ENCODE results near the gene CUX1.
"Not testable (repeated sequence)": the region's sequence is repeated elsewhere in the genome, so short reads cannot be mapped to it uniquely, and the experiment has no call there.

Gene CUX1

DNA sequence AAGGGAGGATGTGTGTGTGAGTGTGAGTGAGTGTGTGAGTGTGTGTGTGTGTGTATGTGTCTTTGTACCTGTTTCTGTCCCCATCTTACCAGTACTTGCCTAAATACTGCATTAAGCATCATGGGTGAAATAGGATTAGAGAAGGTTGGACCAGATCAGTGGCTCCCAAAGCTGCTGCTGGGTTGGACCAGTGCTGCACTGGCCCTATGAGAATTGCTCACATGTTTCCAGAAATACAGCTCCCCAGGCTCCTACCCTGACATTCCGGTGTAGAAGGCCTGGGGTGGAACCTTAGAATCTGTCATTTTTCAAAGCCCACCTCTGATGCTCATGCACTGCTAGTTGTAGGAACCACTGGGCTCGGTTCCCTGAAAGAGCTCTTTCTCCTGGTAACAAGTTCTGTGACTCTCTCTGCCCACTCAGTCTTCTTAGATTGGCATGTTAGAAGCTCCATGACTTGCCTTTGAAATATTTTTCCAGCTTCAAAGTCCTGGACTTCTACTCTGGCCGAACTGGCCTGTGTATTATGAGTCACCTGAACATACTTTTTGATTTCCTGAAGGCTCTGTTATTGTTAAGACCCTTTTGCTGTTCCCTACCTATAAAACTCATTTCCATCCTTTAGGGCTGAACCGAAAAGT is 224.7 kb downstream of the CUX1 start:
- Histone ChIP-seq H3K4me1 (ENCODE audit: control insufficient read depth in 1 of 2, insufficient read depth in 2 of 2, low read length in 2 of 2) (peaks cover 8 to 17% of the 10 kb centered on the region in 2 donors), H3K27me3 (ENCODE audit: low read depth, low read length) (no peaks in the 10 kb centered on the region), H3K27ac (ENCODE audit: low read length) (no peak overlapping the region), H3K9me3 (ENCODE audit: control insufficient read depth in 1 of 2, low read length in 2 of 2) (no peaks in the 10 kb centered on the region), H3K36me3 (ENCODE audit: control insufficient read depth in 1 of 2, insufficient read depth in 2 of 2, low read length in 2 of 2) (no peaks in the 10 kb centered on the region), H3K4me3 (ENCODE audit: low read depth in 1 of 2, low read length in 2 of 2) (no peak overlapping the region)

DNA sequence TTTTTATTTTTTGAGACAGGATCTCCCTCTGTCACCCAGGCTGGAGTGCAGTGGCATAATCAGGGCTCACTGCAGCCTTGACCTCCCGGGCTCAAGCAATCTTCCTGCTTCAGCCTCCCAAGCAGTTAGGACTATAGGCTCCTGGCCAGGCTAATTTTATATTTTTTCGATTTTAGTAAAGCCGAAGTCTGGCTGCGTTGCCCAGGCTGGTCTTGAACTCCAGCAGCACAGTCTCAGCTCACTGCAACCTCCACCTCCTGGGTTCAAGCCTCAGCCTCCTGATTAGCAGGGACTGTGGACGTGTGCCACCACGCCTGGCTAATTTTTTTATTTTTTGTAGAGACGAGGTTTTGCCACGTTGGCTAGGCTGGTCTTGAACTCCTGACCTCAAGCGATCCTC is 225.4 kb downstream of the CUX1 start:
- not testable (repeated sequence) for H3K27me3 ChIP-seq (ENCODE audit: low read depth, low read length); H3K4me3 ChIP-seq (ENCODE audit: low read depth in 1 of 2, low read length in 2 of 2); H3K27ac ChIP-seq (ENCODE audit: low read length); H3K36me3 ChIP-seq (ENCODE audit: control insufficient read depth in 1 of 2, insufficient read depth in 2 of 2, low read length in 2 of 2); H3K9me3 ChIP-seq (ENCODE audit: control insufficient read depth in 1 of 2, low read length in 2 of 2)
- H3K4me1 ChIP-seq (ENCODE audit: control insufficient read depth in 1 of 2, insufficient read depth in 2 of 2, low read length in 2 of 2): peaks cover 8 to 17% of the 10 kb centered on the region in 2 donors

DNA sequence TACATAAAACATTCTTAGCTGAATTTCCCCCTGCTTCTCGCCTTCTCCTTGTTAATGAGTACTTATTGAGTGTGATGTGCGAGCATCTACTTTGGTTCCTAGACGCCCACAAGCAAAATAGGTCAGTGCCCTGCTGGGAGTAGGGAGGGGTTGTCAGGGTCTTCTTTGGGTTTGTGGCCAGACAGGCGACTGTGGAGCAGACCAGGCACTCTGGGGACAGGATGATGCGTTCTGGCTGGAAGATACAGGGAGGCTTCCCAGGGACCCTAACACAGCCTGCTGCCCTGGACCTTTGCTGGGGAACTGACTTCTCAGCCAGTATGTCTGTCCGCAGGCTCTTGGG is 227.2 kb downstream of the CUX1 start:
- no peaks in the 10 kb centered on the region for H3K27me3 ChIP-seq (ENCODE audit: low read depth, low read length)
- H3K9me3 ChIP-seq (ENCODE audit: control insufficient read depth in 1 of 2, low read length in 2 of 2): no peaks in the 10 kb centered on the region
- H3K27ac ChIP-seq (ENCODE audit: low read length): no peak overlapping the region
- no peaks in the 10 kb centered on the region for H3K36me3 ChIP-seq (ENCODE audit: control insufficient read depth in 1 of 2, insufficient read depth in 2 of 2, low read length in 2 of 2)
- peaks cover 8 to 17% of the 10 kb centered on the region in 2 donors for H3K4me1 ChIP-seq (ENCODE audit: control insufficient read depth in 1 of 2, insufficient read depth in 2 of 2, low read length in 2 of 2)
- peak overlapping the region in 1 of 2 donors; percentile 30 for H3K4me3 ChIP-seq (ENCODE audit: low read depth in 1 of 2, low read length in 2 of 2)

DNA sequence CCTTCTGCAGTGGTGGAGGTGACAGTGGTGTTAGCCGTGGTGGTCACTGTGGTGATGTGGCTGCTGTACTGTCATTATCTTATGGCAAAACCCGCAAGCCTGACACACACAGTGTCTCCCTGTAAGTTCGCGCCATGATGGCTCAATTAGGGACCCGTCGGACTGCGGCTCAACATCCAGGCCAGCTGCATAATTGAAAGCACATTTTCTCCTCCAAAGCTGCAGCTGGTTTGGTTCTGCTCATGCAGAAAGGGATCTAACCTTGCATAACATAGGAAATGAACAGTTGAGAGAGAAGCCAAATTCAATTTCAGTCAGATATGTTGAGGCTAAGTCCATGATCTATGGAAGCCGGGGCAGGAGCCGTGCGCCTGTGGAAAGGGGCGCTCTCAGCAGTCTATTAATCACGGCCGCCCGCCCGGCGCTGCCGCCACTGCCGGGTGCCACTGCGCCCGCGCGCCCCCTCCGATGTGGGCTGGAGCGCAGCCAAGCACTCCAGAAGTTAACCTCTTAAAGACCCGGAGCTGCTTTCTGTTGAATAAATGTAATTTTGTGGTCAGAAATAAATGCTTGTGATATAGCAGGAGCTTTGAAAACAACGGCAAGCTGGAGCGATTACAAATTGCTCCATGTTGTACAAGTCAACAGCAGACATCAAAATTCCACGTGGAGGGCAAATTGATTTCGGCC is 227.7 kb downstream of the CUX1 start:
- H3K36me3 ChIP-seq (ENCODE audit: control insufficient read depth in 1 of 2, insufficient read depth in 2 of 2, low read length in 2 of 2): no peaks in the 10 kb centered on the region
- H3K27me3 ChIP-seq (ENCODE audit: low read depth, low read length): no peaks in the 10 kb centered on the region
- no peak overlapping the region for H3K27ac ChIP-seq (ENCODE audit: low read length)
- no peaks in the 10 kb centered on the region for H3K9me3 ChIP-seq (ENCODE audit: control insufficient read depth in 1 of 2, low read length in 2 of 2)
- peaks cover 8 to 17% of the 10 kb centered on the region in 2 donors for H3K4me1 ChIP-seq (ENCODE audit: control insufficient read depth in 1 of 2, insufficient read depth in 2 of 2, low read length in 2 of 2)
- H3K4me3 ChIP-seq (ENCODE audit: low read depth in 1 of 2, low read length in 2 of 2): peak overlapping the region; percentile 30 to 58

DNA sequence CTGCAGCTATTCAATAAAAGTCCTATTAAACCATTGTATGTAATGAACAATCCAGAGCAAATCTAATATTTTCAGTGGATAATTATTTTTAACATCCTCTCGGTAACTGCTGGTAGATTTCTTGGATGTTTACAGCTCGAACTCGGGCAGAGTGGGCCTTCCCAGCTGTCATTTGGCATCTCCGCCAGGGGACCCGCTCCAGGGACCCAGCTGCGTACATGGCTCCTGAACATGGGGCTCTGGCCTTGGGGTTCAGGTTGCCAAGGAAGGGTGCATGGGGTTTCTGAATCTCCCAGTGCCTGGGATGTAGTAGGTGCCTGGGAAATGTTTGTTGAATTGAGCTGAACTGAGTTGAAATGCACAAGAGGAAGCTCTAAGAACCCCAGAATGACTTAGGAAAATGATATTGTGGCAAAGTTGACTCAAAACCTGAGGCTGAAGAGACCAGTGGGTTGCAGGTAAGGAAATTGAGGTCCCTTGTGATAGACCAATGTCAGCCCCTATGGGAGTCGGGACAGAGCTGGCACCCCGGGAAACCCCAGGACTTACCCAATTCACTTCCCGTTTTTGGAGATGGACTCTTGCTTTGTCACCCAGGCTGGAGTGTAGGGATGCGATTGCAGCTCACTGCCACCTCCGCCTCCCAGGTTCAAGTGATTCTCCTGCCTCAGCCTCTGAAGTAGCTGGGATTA is 228.4 kb downstream of the CUX1 start:
- Histone ChIP-seq H3K4me1 (ENCODE audit: control insufficient read depth in 1 of 2, insufficient read depth in 2 of 2, low read length in 2 of 2) (peaks cover 8 to 17% of the 10 kb centered on the region in 2 donors), H3K4me3 (ENCODE audit: low read depth in 1 of 2, low read length in 2 of 2) (peak overlapping the region; percentile 30 to 58), H3K9me3 (ENCODE audit: control insufficient read depth in 1 of 2, low read length in 2 of 2) (no peaks in the 10 kb centered on the region), H3K27ac (ENCODE audit: low read length) (no peak overlapping the region), H3K36me3 (ENCODE audit: control insufficient read depth in 1 of 2, insufficient read depth in 2 of 2, low read length in 2 of 2) (no peaks in the 10 kb centered on the region), H3K27me3 (ENCODE audit: low read depth, low read length) (no peaks in the 10 kb centered on the region)

DNA sequence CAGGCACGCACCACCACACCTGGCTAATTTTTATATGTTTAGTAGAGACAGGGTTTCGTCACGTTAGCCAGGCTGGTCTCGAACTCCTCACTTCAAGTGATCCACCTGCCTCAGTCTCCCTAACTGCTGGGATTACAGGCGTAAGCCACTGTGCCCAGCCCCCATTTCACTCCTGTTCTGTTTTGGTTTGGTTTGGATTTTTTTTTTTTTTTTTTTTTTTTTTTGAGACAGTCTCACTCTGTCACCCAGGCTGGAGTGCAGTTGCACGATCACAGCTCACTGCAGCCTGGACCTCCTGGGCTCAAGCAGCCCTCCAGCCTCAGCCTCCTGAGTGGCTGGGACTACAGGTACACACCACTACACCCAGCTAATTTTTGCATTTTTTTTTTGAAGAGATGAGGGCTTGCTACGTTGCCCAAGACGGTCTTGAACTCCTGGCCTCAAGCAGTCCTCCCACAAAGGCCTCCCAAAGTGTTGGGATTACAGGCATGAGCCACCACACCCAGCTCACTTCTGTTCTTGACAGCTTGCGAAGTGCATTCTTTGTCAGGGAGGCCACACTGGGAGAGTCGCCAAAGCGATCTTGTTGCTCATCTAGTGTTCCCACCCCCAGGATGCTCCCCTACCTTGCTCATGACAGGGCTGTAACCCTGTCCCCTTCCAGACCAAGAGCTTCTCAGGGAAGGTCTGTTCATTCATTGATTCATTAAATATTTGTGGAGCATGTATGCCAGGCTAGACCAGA is 229.1 kb downstream of the CUX1 start:
- no peak overlapping the region for H3K27ac ChIP-seq (ENCODE audit: low read length)
- H3K27me3 ChIP-seq (ENCODE audit: low read depth, low read length): no peaks in the 10 kb centered on the region
- no peaks in the 10 kb centered on the region for H3K36me3 ChIP-seq (ENCODE audit: control insufficient read depth in 1 of 2, insufficient read depth in 2 of 2, low read length in 2 of 2)
- no peak overlapping the region for H3K4me3 ChIP-seq (ENCODE audit: low read depth in 1 of 2, low read length in 2 of 2)
- H3K4me1 ChIP-seq (ENCODE audit: control insufficient read depth in 1 of 2, insufficient read depth in 2 of 2, low read length in 2 of 2): peaks cover 8 to 17% of the 10 kb centered on the region in 2 donors
- no peaks in the 10 kb centered on the region for H3K9me3 ChIP-seq (ENCODE audit: control insufficient read depth in 1 of 2, low read length in 2 of 2)

DNA sequence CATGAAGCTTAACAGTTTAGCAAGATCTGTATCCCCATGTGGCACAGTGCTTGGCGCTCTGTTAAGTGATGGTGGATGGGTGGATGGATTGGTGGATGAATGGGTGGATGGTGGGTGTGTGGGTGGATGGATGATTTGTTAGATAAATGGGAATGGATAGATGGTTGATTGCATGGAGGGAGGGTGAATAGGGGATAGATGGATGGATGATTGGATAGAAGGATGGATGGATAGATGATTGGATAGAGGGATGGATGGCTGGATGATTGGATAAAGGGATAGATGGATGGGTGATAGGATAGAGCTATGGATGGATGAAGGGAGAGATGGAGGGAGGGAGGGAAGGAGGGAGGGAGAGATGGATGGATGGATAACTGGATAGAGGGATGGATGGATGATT is 229.7 kb downstream of the CUX1 start:
- Histone ChIP-seq H3K4me1 (ENCODE audit: control insufficient read depth in 1 of 2, insufficient read depth in 2 of 2, low read length in 2 of 2) (peaks cover 8 to 17% of the 10 kb centered on the region in 2 donors), H3K36me3 (ENCODE audit: control insufficient read depth in 1 of 2, insufficient read depth in 2 of 2, low read length in 2 of 2) (no peaks in the 10 kb centered on the region), H3K27me3 (ENCODE audit: low read depth, low read length) (no peaks in the 10 kb centered on the region), H3K27ac (ENCODE audit: low read length) (no peak overlapping the region), H3K9me3 (ENCODE audit: control insufficient read depth in 1 of 2, low read length in 2 of 2) (no peaks in the 10 kb centered on the region), H3K4me3 (ENCODE audit: low read depth in 1 of 2, low read length in 2 of 2) (no peak overlapping the region)

DNA sequence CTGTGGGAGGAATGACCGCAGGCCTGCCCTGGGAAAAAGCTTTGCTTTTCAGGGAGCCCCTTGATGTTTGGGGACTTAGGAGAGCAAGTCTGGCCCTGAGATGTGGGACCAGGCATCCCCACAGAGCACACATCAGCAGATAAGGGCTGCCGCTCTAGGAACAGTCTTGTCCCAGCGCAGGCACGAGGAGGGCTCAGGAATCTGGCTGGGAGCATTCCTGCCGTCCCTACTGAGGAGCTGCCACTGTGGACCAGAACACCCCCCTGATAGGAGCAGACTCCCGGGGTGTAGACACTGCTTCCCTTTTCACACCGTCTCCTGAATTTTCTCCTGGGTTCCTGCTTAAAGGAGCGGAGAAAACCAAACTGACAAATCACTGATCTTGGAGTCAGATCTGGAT is 232.3 kb downstream of the CUX1 start:
- Histone ChIP-seq H3K36me3 (ENCODE audit: control insufficient read depth in 1 of 2, insufficient read depth in 2 of 2, low read length in 2 of 2) (no peaks in the 10 kb centered on the region), H3K4me3 (ENCODE audit: low read depth in 1 of 2, low read length in 2 of 2) (no peak overlapping the region), H3K4me1 (ENCODE audit: control insufficient read depth in 1 of 2, insufficient read depth in 2 of 2, low read length in 2 of 2) (peaks cover 8 to 12% of the 10 kb centered on the region in 2 donors), H3K9me3 (ENCODE audit: control insufficient read depth in 1 of 2, low read length in 2 of 2) (peaks cover 3 to 5% of the 10 kb centered on the region in 2 donors), H3K27me3 (ENCODE audit: low read depth, low read length) (no peaks in the 10 kb centered on the region), H3K27ac (ENCODE audit: low read length) (no peak overlapping the region)

DNA sequence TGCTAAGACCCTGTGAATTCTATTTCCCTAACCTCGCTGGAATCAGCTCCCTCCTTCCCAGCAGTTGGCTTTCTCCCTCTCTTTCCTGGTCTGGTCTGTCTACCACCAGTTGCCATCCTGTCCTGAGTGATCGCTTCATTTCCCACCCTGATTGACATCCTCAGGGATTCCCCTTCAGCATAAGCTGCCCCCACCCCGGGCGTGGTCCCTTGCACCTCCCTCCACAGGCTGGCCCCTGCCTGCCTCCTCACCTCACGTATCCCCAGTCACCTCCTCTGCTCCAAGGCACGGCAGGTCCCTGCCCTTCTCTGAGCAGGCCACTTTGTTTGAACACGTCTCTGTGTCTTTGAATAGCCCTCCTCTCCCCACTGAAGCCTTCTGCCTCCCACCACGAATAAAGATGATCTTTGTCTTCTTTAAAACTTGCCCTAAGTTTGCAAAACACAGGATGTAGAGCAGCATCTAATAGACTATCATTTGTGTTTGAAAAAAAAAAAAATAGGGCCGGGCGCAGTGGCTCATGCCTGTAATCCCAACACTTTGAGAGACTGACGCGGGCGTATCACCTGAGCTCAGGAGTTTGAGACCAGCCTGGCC is 233.5 kb downstream of the CUX1 start:
- Histone ChIP-seq H3K36me3 (ENCODE audit: control insufficient read depth in 1 of 2, insufficient read depth in 2 of 2, low read length in 2 of 2) (no peaks in the 10 kb centered on the region), H3K27me3 (ENCODE audit: low read depth, low read length) (no peaks in the 10 kb centered on the region), H3K4me1 (ENCODE audit: control insufficient read depth in 1 of 2, insufficient read depth in 2 of 2, low read length in 2 of 2) (peaks cover under 1 to 4% of the 10 kb centered on the region in 2 donors), H3K9me3 (ENCODE audit: control insufficient read depth in 1 of 2, low read length in 2 of 2) (peaks cover 3 to 5% of the 10 kb centered on the region in 2 donors), H3K27ac (ENCODE audit: low read length) (no peak overlapping the region), H3K4me3 (ENCODE audit: low read depth in 1 of 2, low read length in 2 of 2) (no peak overlapping the region)

DNA sequence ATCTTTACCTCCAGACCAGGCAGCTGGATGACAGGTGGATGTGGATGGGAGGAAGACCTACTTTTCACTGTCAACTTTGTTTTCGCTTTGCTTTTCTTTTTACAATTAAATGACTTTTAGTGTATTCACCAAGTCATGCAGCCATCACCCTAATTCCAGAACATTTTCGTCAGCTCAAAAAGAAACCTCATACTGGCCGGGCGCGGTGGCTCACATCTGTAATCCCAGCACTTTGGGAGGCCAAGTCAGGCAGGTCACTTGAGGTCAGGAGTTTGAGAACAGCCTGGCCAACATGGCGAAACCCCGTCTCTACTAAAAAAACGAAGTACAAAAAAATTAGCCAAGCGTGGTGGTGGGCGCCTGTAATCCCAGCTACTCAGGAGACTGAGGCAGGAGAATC is 234.3 kb downstream of the CUX1 start:
- not testable (repeated sequence) for H3K4me1 ChIP-seq (ENCODE audit: control insufficient read depth in 1 of 2, insufficient read depth in 2 of 2, low read length in 2 of 2); H3K9me3 ChIP-seq (ENCODE audit: control insufficient read depth in 1 of 2, low read length in 2 of 2); H3K27me3 ChIP-seq (ENCODE audit: low read depth, low read length); H3K27ac ChIP-seq (ENCODE audit: low read length); H3K36me3 ChIP-seq (ENCODE audit: control insufficient read depth in 1 of 2, insufficient read depth in 2 of 2, low read length in 2 of 2); H3K4me3 ChIP-seq (ENCODE audit: low read depth in 1 of 2, low read length in 2 of 2)

DNA sequence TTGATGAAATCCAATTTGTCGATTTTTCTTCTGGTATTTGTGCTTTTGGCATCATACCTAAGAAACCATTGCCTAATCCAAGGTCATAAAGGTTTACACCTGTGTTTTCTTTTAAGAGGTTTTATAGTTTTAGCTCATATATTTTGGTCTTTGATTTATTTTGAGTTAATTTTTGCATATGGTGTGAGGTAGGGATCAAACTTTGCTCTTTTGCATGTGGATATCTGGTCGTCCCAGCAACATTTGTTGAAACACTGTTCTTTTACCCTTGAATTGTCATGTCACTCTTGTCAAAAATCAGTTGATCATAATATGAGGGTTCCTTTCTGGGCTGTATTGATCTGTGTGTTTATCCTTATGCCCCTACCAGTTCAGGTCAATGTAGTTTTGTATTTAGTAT is 236.7 kb downstream of the CUX1 start:
- no peaks in the 10 kb centered on the region for H3K4me1 ChIP-seq (ENCODE audit: control insufficient read depth in 1 of 2, insufficient read depth in 2 of 2, low read length in 2 of 2)
- no peak overlapping the region for H3K4me3 ChIP-seq (ENCODE audit: low read depth in 1 of 2, low read length in 2 of 2)
- H3K27ac ChIP-seq (ENCODE audit: low read length): no peak overlapping the region
- no peaks in the 10 kb centered on the region for H3K36me3 ChIP-seq (ENCODE audit: control insufficient read depth in 1 of 2, insufficient read depth in 2 of 2, low read length in 2 of 2)
- H3K27me3 ChIP-seq (ENCODE audit: low read depth, low read length): no peaks in the 10 kb centered on the region
- H3K9me3 ChIP-seq (ENCODE audit: control insufficient read depth in 1 of 2, low read length in 2 of 2): peaks cover 3 to 5% of the 10 kb centered on the region in 2 donors

All from muscle layer of duodenum (tissue), 2 donors.